Sigmoid colon (tissue), 7 donors: ENCODE measurements around the gene TPCN2. TPM values are rescaled to one million over a fixed set of nuclear protein-coding genes. Genes with fewer than 3 reads are reported as not detected.
"Not testable (repeated sequence)": the region's sequence is repeated elsewhere in the genome, so short reads cannot be mapped to it uniquely, and the experiment has no call there.

Experiments
- DNase-seq: peaks from one replicate; pipeline ENCODE4 v3.0.0-alpha.2; 2019
- H3K27ac ChIP-seq, 4 donors: fragments of 200-600 bp; sonication (generic); one replicate each; pipeline ENCODE4 v1.5.1; 2016 to 2019; ENCODE audit warnings: mild to moderate bottlenecking in 1 of 4
- H3K27me3 ChIP-seq, 3 donors: fragments of 200-600 bp; sonication (generic); one replicate each; pipeline ENCODE4 v1.5.1; 2019; ENCODE audit warnings: mild to moderate bottlenecking in 1 of 3
- H3K36me3 ChIP-seq, 4 donors: fragments of 200-600 bp; sonication (generic); one replicate each; pipeline ENCODE4 v1.5.1; 2016 to 2019
- H3K4me1 ChIP-seq, 4 donors: fragments of 200-600 bp; sonication (generic); one replicate each; pipeline ENCODE4 v1.5.1; 2017 to 2019
- H3K4me3 ChIP-seq, 4 donors: fragments of 200-600 bp; sonication (generic); one replicate each; pipeline ENCODE4 v1.5.1; 2017 to 2019; ENCODE audit warnings: mild to moderate bottlenecking in 2 of 4, moderate library complexity in 1 of 4
- H3K9me3 ChIP-seq, 4 donors: fragments of 200-600 bp in 3 of 4; sonication (generic) in 3 of 4; one replicate each; pipeline versions ENCODE4 v1.5.1 to v1.6.1; 2013 to 2019
- EP300 ChIP-seq, 4 donors: sonication (generic); formaldehyde crosslinking; IDR thresholded peaks; one replicate each; pipeline ENCODE4 v1.6.1; 2017; ENCODE audit warnings: antibody characterized with exemption in 4 of 4
- POLR2A ChIP-seq, 2 donors: fragments of 450-650 bp; IDR thresholded peaks; one replicate each; pipeline ENCODE4 v1.6.1; 2016; ENCODE audit warnings: antibody characterized with exemption in 2 of 2, mild to moderate bottlenecking in 2 of 2, moderate library complexity in 2 of 2
- POLR2AphosphoS5 ChIP-seq, 4 donors: sonication (generic); formaldehyde crosslinking; IDR thresholded peaks; one replicate each; pipeline ENCODE4 v1.6.1; 2017; ENCODE audit warnings: antibody characterized with exemption in 4 of 4
- WGBS, 2 donors: extraction: QIAGEN DNeasy Blood & Tissue Kit; methylation state at CpG; one replicate each; pipeline ENCODE4 v1.1.7; 2013; 5-methylcytosine and 5-hydroxymethylcytosine counted together
- intact Hi-C: fragments of 100-400 bp; cut with DNase I; formaldehyde crosslinking; loops from one replicate; pipeline ENCODE4 v1.15.1; 2023
- polyA plus RNA-seq, 3 donors: library from polyadenylated mRNA; stranded (reverse); fragments of 200-250 nt; gene quantifications; one replicate each; pipeline ENCODE4 v1.2.3, GENCODE V29; 2013
- total RNA-seq, 4 donors: library from RNA; depleted of rRNA; stranded (reverse); fragments of >200 nt; gene quantifications; one replicate each; pipeline ENCODE4 v1.1.0, GENCODE V29; 2016
- TF ChIP-seq, protein P1 (sequence below), 4 experiments: fragments of 450-650 bp in 3 of 4; fragments of 200-600 bp in 1 of 4; IDR thresholded peaks; one replicate each; pipeline ENCODE4 v1.5.1; 2016 to 2019; ENCODE audit warnings: antibody characterized with exemption in 4 of 4, mild to moderate bottlenecking in 3 of 4, moderate library complexity in 2 of 4
- donor health status: healthy with polysubstance abuse.
- donor health status: Bipolar disorder and iron deficiency.
- donor health status: healthy.

TPCN2 gene
- total and polyA plus RNA-seq, 7 donors, result 1.6 to 43.5 (median 17.5) TPM

DNA sequence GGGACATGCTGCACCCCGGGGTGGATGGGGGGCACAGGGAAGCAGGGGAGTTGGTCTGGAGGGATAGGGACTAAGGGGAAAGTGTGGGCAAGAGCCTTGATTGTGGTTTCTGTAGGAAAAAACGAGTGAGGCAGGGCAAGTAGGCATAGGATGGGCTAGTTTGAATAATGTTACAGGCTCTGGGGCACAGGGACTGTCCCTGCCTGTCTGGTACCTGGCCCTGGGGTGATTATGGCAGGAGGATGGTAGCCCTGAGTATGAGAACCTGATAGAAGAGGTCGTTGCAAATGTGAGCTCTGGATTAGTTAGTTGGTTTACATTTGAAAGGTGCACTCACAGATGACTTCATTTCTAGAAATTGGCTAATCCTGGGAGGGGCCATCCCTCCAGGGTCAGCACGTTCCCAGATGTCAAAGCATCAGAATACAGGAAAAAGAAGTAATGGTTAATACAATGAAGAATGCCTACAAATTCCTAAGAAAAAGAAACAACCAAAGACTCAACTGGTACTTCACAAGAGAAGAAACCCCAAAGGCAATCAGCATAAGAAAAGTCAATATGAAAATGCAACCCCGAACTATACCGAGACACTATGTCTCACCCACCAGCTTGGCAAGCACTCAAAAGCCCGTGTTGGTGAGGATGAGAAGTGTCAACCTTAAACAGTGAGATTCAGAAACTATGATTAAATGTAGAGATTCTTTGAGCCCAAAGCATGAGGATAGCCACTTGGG is 95.8 kb downstream of the TPCN2 start:
- 69 to 74% methylated on average over 7 of the region's 7 CpGs for WGBS, 2 donors
- no peaks in the 10 kb centered on the region for H3K4me1 ChIP-seq
- H3K27ac ChIP-seq, result no peak overlapping the region
- intact Hi-C loops, result no loop called here
- no peak for DNase-seq
- no peaks in the 10 kb centered on the region for H3K27me3 ChIP-seq
- H3K36me3 ChIP-seq, result peaks cover 0 to 12% (median 7%) of the 10 kb centered on the region in 4 donors
- H3K9me3 ChIP-seq, result peaks cover 0 to 12% (median 2%) of the 10 kb centered on the region in 4 donors
- no peak for TF ChIP-seq POLR2AphosphoS5 (IDR thresholded peaks at IDR 0.05)
- no peak for TF ChIP-seq EP300 (IDR thresholded peaks at IDR 0.05)
- TF ChIP-seq, protein P1, sequence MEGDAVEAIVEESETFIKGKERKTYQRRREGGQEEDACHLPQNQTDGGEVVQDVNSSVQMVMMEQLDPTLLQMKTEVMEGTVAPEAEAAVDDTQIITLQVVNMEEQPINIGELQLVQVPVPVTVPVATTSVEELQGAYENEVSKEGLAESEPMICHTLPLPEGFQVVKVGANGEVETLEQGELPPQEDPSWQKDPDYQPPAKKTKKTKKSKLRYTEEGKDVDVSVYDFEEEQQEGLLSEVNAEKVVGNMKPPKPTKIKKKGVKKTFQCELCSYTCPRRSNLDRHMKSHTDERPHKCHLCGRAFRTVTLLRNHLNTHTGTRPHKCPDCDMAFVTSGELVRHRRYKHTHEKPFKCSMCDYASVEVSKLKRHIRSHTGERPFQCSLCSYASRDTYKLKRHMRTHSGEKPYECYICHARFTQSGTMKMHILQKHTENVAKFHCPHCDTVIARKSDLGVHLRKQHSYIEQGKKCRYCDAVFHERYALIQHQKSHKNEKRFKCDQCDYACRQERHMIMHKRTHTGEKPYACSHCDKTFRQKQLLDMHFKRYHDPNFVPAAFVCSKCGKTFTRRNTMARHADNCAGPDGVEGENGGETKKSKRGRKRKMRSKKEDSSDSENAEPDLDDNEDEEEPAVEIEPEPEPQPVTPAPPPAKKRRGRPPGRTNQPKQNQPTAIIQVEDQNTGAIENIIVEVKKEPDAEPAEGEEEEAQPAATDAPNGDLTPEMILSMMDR (IDR thresholded peaks at IDR 0.05), result no peak
- no peak for TF ChIP-seq POLR2A (IDR thresholded peaks at IDR 0.05)
- no peak overlapping the region for H3K4me3 ChIP-seq

DNA sequence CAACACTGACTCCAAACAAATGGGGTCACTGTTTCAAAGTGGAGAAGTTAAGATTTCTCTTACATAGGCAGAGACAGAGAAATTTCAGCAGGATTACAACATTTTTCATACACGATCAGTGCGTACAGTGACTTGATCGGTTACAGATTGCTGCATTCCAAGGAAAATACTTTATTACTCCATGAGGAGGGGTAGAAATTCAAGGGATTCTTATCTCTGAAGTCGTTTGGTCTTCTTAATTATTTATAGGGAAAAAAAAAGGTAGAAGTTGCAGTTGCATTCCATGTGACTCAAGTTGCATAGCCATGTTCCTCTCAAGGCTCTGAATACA is 96.3 kb downstream of the TPCN2 start:
- H3K9me3 ChIP-seq, result peaks cover 0 to 12% (median 2%) of the 10 kb centered on the region in 4 donors
- 74 to 81% methylated on average over 4 of the region's 4 CpGs for WGBS, 2 donors
- no peak overlapping the region for H3K4me3 ChIP-seq
- TF ChIP-seq POLR2AphosphoS5 (IDR thresholded peaks at IDR 0.05), result no peak
- TF ChIP-seq POLR2A (IDR thresholded peaks at IDR 0.05), result no peak
- TF ChIP-seq, protein P1 (IDR thresholded peaks at IDR 0.05), result no peak
- no peak for TF ChIP-seq EP300 (IDR thresholded peaks at IDR 0.05)
- H3K27ac ChIP-seq, result no peak overlapping the region
- H3K4me1 ChIP-seq, result no peaks in the 10 kb centered on the region
- intact Hi-C loops, result no loop called here
- no peak for DNase-seq
- no peaks in the 10 kb centered on the region for H3K27me3 ChIP-seq
- peaks cover 0 to 12% (median 7%) of the 10 kb centered on the region in 4 donors for H3K36me3 ChIP-seq

DNA sequence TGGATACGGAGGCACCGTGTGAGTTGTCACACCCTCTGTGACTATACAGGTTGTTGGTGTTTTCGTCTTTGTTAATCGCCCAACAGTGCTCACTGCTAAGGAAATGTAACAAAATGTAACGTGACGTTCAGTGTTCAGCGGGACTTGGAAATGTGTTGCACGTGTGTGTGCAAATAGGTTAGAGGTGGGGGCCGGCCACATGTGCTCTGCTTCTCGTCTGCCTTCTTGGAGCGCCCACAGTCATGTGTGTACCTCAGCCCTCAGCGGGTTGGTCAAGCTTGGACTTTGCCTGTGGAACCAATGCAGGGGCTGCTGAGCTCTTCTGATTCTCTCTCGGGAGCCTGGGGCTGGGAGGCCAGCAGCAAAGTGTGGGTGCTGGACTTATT is 99.6 kb downstream of the TPCN2 start:
- Histone ChIP-seq H3K4me1 (no peaks in the 10 kb centered on the region), H3K36me3 (peaks cover 0 to 12% (median 4%) of the 10 kb centered on the region in 4 donors), H3K9me3 (peaks cover 0 to 12% (median 2%) of the 10 kb centered on the region in 4 donors), H3K4me3 (no peak overlapping the region), H3K27me3 (no peaks in the 10 kb centered on the region), H3K27ac (no peak overlapping the region)
- no peak for TF ChIP-seq POLR2AphosphoS5 (IDR thresholded peaks at IDR 0.05)
- TF ChIP-seq, protein P1 (IDR thresholded peaks at IDR 0.05), result no peak
- TF ChIP-seq EP300 (IDR thresholded peaks at IDR 0.05), result no peak
- no peak for TF ChIP-seq POLR2A (IDR thresholded peaks at IDR 0.05)
- 96% methylated on average over 13 of the region's 13 CpGs for WGBS, 2 donors
- intact Hi-C loops, result no loop called here
- DNase-seq, result no peak

DNA sequence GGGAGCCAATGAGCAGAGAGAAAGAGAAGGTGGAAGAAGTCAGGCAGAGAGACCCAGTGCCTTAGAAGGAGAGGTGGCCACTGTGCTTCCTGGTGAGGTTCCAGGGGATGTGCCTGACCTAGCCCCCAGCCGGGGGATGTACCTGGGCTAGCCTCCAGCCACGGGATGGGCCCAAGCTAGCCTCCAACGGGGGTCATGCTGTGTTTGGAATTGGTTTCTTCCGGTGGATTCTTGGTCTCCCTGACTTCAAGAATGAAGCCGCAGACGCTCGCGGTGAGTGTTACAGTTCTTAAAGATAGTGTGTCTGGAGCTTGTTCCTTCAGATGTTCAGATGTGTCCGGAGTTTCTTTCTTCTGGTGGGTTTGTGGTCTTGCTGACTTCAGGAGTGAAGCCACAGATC is 100.1 kb downstream of the TPCN2 start:
- H3K4me1 ChIP-seq, result no peaks in the 10 kb centered on the region
- no peak for DNase-seq

DNA sequence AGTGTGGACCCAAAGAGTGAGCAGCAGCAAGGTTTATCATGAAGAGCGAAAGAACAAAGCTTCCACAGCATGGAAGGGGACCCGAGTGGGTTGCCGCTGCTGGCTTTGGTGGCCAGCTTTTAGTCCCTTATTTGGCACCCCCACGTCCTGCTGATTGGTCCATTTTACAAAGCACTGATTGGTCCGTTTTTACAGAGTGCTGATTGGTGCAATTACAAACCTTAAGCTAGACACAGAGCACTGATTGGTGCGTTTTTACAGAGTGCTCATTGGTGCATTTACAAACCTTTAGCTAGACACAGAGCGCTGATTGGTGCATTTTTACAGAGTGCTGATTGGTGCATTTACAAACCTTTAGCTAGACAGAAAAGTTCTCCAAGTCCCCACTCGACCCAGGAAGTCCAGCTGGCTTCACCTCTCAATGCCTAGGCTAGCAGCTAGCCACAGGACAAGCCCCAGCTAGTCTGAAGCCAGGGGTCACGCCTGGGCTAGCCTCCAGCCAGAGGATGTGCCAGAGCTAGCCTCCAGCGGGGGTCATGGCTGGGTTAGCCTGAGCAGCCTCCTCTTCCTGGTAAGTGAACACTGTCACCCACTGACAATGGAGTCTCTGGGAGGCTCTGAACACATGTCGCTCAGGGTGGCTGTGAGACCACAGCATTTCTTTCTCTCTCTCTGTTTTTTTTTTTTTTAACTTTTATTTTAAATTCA is 100.8 kb downstream of the TPCN2 start:
- intact Hi-C loops, result not testable (repeated sequence)
- DNase-seq, result peak; percentile 32

More for the DNA sequence above, 100.1 kb downstream of the TPCN2 start:
- 89 to 91% methylated on average over 9 of the region's 9 CpGs for WGBS, 2 donors
- Histone ChIP-seq H3K27ac (no peak overlapping the region), H3K27me3 (no peaks in the 10 kb centered on the region), H3K9me3 (peaks cover 0 to 12% (median 2%) of the 10 kb centered on the region in 4 donors), H3K4me3 (no peak overlapping the region), H3K36me3 (peaks cover 0 to 12% (median 4%) of the 10 kb centered on the region in 4 donors)
- TF ChIP-seq POLR2A (IDR thresholded peaks at IDR 0.05) (no peak), EP300 (IDR thresholded peaks at IDR 0.05) (no peak), POLR2AphosphoS5 (IDR thresholded peaks at IDR 0.05) (no peak)
- TF ChIP-seq, protein P1 (IDR thresholded peaks at IDR 0.05), result no peak
- intact Hi-C loops, result no loop called here

More for the DNA sequence above, 100.8 kb downstream of the TPCN2 start:
- Histone ChIP-seq H3K9me3 (peaks cover 0 to 12% (median 2%) of the 10 kb centered on the region in 4 donors), H3K36me3 (peaks cover 0 to 12% (median 4%) of the 10 kb centered on the region in 4 donors)
- not testable (repeated sequence) for H3K27ac ChIP-seq, H3K4me3 ChIP-seq, H3K27me3 ChIP-seq, H3K4me1 ChIP-seq
- 92% methylated on average over 11 of the region's 11 CpGs for WGBS, 2 donors
